GM20000 (cell line): ENCODE measurements around the gene OBSCN.

ENCODE experiments used
- DNase-seq: peaks from one replicate; pipeline ENCODE4 v3.0.0; 2012; ENCODE audit warnings: low spot score
- CTCF ChIP-seq: IDR thresholded peaks from 2 replicates; pipeline ENCODE4 v1.5.1; 2012; ENCODE audit warnings: mild to moderate bottlenecking, control low read depth; ENCODE audit errors: extremely low read depth, missing control alignments

The OBSCN gene

GRCh38 chr1:228288536-228289238 is 80.8 kb downstream of the OBSCN start:
- DNase-seq, result no peak
- no peak for TF ChIP-seq CTCF

GRCh38 chr1:228289239-228289849 is 81.5 kb downstream of the OBSCN start:
- no peak for TF ChIP-seq CTCF
- DNase-seq, result no peak

- no peak for DNase-seq
- no peak for TF ChIP-seq CTCF
Measured at GRCh38 chr1:228289996-228290881, 82.4 kb downstream of the OBSCN start.

GRCh38 chr1:228291906-228292608 is 84.2 kb downstream of the OBSCN start:
- no peak for TF ChIP-seq CTCF
- DNase-seq, result no peak

- DNase-seq, result no peak
- TF ChIP-seq CTCF, result no peak
Measured at GRCh38 chr1:228292609-228292911, 84.7 kb downstream of the OBSCN start.

GRCh38 chr1:228293393-228293792 is 85.5 kb downstream of the OBSCN start:
- no peak for TF ChIP-seq CTCF
- DNase-seq, result no peak
